HG03064 (cell line): ENCODE data around the gene ELAPOR2.
"Not testable (repeated sequence)": the region's sequence is repeated elsewhere in the genome, so short reads cannot be mapped to it uniquely, and the experiment has no call there.

Source experiments
- ATAC-seq: cut with Tn5 transposase; IDR thresholded peaks from one replicate; pipeline ENCODE4 v1.9.1; 2021; ENCODE audit warnings: low read depth; ENCODE audit not compliant: unreplicated experiment

Gene ELAPOR2

DNA sequence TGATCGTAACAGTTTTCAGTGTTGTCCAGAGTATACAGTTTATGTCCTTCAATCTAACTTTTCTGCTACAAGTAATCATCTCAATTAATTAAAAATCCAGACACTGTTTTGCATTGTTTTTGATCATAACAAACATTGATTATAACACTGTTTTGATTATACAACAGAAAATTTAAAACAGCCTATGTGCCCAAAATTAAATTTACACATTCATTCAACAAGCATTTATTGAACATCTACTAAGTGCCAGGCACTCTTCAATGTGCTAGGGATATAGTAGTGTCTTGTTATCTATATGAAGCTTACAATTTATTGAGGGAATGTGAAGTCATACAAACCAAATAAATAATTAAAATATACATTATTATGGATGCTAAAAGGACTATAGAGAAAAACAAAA lies 10.6 kb downstream of the ELAPOR2 start:
- ATAC-seq: no peak

DNA sequence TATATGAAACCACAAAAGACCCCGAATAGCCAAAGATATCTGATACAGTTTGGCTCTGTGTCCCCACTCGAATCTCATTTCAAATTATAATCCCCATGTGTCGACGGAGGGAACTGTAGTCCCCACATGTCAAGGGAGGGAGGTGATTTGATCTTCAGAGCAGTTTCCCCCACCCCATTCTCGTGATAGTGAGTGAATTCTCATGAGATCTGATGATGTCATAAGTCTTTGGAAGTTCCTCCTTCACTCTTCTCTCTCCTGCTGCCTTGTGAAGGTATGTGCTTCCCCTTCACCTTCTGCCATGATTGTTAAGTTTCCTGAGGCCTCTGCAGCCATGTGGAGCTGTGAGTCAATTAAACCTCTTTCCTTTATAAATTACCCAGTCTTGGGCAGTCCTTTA lies 13.0 kb downstream of the ELAPOR2 start:
- ATAC-seq: no peak

DNA sequence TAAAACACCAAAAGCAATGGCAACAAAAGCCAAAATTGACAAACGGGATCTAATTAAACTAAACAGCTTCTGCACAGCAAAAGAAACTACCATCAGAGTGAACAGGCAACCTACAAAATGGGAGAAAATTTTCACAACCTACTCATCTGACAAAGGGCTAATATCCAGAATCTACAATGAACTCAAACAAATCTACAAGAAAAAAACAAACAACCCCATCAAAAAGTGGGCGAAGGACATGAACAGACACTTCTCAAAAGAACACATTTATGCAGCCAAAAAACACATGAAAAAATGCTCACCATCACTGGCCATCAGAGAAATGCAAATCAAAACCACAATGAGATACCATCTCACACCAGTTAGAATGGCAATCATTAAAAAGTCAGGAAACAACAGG lies 14.7 kb downstream of the ELAPOR2 start:
- not testable (repeated sequence) for ATAC-seq

DNA sequence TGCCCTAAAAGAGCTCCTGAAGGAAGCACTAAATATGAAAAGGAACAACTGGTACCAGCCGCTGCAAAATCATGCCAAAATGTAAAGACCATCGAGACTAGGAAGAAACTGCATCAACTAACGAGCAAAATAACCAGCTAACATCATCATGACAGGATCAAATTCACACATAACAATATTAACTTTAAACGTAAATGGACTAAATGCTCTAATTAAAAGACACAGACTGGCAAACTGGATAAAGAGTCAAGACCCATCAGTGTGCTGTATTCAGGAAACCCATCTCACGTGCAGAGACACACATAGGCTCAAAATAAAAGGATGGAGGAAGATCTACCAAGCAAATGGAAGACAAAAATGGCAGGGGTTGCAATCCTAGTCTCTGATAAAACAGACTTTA lies 17.9 kb downstream of the ELAPOR2 start:
- not testable (repeated sequence) for ATAC-seq

DNA sequence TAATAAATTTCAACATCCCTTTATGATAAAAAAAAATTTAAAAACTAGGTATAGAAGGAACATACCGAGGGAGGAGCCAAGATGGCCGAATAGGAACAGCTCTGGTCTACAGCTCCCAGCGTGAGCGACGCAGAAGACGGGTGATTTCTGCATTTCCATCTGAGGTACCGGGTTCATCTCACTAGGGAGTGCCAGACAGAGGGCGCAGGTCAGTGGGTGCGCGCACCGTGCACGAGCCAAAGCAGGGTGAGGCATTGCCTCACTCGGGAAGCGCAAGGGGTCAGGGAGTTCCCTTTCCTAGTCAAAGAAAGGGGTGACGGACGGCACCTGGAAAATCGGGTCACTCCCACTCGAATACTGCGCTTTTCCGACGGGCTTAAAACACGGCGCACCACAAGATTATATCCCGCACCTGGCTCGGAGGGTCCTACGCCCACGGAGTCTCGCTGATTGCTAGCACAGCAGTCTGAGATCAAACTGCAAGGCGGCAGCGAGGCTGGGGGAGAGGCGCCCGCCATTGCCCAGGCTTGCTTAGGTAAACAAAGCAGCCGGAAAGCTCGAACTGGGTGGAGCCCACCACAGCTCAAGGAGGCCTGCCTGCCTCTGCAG lies 19.7 kb downstream of the ELAPOR2 start:
- ATAC-seq: not testable (repeated sequence)

DNA sequence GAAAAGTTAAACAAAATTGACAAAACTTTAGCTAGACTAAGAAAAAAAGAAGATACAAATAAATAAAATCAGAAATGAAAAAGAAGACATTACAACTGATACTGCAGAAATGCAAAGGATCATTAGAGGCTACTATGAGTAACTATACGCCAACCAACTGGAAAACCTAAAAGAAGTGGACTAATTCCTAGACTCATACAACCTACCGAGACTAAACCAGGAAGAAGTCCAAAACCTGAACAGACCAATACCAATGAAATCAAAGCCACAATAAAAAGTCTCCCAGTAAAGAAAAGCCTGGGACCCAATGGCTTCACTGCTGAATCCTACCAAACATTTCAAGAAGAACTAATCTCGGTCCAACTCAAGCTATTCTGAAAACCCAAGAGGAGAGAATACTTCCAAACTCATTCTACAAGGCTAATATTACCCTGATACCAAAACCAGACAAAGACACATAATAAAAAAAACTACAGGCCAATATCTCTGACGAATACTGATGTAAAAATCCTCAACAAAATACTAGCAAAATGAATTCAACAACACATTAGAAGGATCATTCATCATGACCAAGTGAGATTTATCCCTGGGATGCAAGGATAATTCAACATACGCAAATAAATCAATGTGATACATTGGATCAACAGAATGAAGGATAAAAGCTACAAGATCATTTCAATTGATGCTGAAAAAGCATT lies 20.3 kb downstream of the ELAPOR2 start:
- ATAC-seq: no peak

DNA sequence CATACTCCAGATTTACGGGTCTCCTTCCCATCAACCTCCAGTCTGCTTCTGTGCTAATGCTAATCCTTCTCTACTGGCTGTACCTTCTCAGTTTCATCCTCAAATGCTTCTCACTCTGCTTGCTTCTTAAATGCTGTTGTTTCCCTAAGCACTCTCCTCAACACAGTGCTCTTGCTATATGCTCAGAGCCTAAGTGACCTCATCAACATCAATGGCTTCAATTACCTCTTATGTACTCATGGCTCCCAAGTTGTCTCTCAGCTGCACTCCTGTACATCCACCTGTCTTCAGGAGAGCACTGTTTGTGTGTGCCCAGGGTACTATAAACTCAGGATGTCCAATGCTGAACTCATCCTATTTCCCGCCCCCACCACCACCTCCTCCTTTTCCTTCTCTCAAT lies 22.5 kb downstream of the ELAPOR2 start:
- ATAC-seq: no peak

DNA sequence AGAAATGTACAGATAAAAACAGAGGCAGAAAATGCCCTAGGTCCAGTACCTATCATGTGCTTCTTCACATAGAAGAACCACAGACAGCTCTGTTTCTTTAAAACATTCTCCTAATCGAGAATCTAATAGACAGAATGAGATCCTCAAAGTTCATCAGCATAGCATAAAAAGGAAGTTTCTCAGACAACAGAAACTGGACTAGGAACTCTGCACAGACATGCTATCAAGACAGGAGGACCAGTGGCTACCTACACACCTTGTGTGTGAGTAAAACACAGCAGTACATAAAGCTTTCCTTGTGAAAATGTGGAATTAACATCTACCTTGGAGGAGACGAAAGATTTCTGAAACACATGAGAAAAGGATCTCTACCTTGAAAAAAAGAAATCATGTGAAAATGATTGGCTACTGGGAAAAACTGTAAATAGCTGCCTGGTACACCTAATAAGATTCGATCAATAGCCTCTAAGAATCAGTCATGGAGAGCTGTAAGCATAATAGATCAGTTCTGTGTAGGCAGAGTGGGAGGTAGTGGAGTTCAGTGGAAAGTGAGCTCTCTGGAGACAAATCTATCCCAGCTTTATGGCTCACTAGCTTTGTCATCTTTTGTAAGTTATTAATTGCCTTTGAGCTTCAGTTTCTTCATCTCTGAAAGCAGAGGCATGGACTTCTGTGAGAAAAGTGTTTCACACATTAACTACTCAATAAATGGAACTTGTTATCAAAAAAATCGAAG lies 26.7 kb downstream of the ELAPOR2 start:
- ATAC-seq: no peak

DNA sequence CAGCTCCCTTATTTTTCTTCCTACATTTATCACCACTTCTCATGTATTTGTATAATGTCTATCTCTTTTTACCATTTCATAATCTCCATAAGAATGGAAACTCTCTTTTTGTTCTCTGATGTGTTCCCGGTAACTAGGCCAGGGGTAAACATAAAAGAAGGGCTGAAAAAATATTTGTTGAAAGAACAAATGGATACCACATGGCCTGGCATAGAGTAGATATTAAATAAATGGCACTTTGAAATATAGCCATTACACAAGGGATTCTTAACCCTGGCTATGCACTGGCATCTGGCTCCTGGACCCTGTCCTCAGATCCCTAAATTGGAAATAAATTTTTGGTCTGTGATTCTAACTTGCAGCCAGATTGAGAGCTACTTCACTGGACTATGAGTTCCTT lies 30.4 kb downstream of the ELAPOR2 start:
- ATAC-seq: no peak

DNA sequence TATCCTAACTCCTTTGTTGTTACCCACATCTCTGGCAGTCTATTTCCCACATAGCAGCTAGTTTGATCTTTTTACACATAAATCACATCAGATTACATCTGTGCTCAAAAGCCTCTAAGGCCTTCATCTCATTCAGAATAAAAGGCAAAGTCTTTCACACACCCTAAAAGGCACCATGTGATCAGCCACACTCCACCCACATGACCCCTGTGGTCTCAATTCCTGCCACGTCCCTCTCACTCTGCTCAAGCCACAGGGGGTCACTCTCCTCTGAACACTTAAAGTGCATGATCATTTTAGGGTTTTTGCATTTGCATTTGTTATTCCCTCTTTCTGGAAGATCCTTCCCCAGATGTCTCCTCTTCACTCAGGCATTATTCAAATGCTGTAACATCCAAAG lies 30.8 kb downstream of the ELAPOR2 start:
- ATAC-seq: no peak

DNA sequence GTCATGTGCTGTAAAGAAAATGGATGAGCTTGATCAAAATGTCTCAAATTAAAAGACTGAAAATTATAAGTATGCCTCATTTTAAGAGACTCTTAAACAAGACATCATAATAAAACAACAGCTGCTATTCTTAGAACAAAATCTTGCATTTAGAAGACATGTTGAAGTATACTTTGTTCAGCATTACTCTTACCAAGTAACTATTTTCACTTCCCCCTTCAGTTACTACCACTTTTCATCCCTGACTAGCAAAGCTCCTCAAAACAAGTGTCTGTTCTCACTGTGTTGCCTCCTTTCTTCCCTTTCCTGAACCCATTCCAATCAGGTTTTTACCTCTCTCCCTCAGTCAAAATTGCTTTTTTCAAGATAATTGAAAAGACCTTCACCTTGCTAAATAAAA lies 31.6 kb downstream of the ELAPOR2 start:
- peak; percentile 73 for ATAC-seq

DNA sequence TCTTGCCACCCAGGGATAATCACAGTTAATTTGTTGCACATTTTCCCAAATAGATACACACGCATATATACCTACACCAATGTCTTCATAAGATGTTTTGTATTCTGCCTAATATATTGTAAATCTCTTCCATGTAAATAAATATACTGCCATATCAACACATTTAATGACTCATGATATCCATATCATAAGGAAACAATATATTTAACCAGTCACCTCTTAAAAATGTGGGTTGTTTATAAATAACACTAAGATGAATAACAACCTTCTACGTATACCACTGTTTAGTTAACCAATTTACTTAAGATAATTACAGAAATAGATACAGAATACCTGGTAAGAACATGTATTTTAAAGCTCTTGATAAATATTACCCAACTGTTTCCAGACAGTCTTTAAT lies 38.2 kb downstream of the ELAPOR2 start:
- ATAC-seq: no peak

DNA sequence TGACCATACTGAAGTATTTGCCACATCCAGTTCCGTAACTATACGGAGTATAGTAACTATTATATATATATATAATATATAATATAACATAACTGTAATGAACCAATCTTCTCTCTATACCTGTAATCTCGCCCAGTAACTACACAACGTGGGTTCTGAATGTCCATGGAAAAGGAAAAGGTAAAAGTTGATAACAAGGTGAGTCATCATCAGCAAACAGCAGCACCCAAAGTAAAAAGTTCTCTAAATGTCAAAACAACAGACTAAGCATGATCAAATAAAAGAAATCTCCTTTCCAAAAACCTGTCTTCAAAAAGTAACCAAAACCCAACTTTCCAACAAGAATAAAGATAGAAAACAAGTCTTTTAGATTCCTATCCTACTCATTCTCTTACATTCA lies 42.8 kb downstream of the ELAPOR2 start:
- no peak for ATAC-seq

DNA sequence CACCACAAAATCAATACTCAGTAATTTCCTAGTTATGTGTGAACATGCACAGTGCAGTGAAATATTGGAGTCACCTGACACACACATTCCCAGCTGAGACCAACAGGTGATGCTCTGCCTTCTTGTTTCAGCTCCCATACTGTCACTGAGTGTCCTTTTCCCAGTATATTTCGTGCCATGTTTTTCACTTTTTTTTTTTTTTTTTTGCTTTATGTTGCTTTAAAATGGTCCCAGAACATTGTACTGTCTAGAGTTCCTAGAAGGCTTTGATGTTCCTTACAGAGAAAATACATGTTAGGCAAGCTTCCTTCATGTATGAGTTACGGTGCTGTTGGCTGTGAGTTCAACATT lies 45.6 kb downstream of the ELAPOR2 start:
- no peak for ATAC-seq

DNA sequence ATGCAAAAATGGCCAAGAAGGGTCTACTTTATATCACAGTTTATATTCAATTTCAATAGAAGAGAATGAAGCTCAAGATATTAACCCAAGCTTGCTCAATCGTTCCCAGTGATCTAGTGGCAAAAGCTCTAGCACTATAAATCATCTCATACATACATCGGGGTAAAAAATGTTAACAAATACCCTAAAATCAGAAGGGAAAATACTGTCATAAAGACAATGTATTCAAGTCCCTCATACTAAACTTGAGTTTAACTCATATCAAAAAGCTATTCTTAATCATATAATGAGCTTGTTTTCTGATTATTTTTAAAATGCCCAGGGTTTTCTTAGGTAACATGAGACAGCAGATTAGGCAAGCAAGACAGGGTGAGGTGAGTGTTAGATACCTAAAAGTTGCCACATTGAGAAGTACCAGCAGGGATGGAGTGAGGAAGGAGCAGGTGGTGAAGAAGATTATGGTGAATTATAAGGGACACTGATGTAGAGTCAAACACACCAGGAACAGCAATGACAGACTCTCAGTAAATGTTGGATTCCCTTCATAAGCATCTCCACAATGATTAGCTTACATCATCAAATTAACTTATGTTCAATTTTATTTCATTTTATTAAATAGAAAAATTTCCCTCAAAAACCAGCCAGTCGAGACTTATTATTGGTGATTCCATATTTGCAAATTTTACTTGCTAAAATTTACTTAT lies 46.2 kb downstream of the ELAPOR2 start:
- no peak for ATAC-seq
